GM12873 (cell line): ENCODE results near the gene ALPI.

ENCODE experiments used
- TF ChIP-seq, protein P1 (sequence below): IDR thresholded peaks from 2 replicates; pipeline ENCODE4 v1.5.1; 2012; ENCODE audit warnings: low read depth, mild to moderate bottlenecking, moderate library complexity, low read length, control low read depth; ENCODE audit not compliant: insufficient read depth; ENCODE audit errors: missing control alignments

Gene ALPI

GRCh38 chr2:232480201-232481190, 24.5 kb downstream of the ALPI start:
- TF ChIP-seq, protein P1, sequence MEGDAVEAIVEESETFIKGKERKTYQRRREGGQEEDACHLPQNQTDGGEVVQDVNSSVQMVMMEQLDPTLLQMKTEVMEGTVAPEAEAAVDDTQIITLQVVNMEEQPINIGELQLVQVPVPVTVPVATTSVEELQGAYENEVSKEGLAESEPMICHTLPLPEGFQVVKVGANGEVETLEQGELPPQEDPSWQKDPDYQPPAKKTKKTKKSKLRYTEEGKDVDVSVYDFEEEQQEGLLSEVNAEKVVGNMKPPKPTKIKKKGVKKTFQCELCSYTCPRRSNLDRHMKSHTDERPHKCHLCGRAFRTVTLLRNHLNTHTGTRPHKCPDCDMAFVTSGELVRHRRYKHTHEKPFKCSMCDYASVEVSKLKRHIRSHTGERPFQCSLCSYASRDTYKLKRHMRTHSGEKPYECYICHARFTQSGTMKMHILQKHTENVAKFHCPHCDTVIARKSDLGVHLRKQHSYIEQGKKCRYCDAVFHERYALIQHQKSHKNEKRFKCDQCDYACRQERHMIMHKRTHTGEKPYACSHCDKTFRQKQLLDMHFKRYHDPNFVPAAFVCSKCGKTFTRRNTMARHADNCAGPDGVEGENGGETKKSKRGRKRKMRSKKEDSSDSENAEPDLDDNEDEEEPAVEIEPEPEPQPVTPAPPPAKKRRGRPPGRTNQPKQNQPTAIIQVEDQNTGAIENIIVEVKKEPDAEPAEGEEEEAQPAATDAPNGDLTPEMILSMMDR: no peak

DNA sequence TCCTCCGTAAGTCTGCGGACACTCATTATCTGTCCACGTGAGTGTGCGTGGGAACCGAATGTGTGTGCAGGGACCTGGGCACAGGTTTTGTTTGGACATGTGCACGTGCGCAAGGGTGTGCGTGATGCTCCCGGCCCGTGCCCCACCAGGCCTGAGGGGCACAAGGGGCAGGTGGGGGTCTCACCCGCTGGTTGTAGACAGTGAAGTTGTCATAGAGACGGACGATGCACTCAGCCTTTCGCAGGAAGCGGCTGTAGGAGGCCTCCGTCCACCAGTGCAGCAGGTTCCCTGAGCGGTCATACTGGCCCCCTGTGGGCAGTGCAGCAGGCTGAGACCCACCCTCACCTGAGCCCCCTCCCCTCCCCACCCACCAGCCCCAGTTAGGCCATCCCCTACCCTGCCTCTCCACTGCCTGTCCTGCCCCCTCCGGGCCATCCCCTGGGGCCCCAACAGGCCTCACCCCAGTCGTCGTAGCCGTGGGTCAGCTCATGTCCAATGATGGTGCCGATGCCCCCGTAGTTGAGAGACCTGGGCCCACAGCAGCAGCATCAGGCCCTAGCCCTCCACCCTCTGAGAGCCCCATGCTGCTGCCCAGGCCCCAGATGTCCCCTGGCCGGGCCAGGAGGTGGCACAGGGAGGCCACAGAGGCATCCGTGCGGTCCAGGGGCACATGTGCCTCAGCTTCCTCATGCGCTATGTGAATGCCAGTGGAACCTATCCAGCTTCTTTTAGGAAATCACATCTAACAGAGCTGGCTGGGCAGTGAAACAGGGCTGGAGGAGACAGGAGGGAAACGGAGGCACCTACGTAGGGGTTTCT, 25.6 kb downstream of the ALPI start:
- TF ChIP-seq, protein P1: no peak

DNA sequence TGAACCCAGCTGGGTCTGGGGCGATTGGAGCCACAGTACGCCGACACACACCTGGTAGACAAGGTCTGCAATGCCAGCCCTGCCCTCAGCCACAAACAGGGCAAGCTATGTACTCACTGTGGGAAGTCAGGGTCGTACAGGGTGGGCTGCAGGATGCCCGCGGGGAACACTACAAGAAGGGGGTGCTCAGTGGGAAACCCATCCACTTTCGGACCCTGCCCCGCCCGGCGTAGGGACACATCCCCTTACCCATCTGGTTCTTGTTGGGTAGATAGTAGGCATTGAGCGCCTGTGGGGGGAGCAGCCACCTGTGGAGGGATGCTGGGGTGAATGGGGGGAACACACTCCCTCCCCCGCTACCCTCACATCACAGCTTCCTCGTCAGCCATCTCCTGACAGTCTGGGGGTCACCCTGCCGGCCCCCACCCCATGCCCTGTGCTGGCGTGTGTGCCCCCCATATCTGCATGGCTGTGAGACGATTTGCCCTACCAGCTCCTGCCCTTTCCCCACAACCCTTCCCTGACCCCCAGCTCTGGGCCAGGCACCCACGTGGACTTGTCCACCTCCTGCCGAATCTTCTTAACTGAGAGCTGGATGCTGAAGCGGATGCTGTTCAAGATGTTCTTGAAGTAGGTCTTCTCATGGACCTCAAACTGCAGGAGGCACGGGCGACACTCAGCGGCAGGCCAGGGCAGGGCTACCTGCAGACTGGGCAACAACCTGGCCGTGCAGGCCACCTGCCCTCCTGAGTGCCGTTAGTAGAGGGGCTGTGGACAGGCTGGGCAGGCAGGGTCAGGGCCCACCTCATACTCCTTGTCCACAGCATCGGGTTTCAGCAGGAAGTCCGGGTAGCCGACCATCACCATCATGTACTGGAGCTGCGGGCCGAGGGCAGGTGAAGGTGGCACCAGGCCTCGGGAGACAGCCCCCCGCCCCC, 26.6 kb downstream of the ALPI start:
- TF ChIP-seq, protein P1: no peak

DNA sequence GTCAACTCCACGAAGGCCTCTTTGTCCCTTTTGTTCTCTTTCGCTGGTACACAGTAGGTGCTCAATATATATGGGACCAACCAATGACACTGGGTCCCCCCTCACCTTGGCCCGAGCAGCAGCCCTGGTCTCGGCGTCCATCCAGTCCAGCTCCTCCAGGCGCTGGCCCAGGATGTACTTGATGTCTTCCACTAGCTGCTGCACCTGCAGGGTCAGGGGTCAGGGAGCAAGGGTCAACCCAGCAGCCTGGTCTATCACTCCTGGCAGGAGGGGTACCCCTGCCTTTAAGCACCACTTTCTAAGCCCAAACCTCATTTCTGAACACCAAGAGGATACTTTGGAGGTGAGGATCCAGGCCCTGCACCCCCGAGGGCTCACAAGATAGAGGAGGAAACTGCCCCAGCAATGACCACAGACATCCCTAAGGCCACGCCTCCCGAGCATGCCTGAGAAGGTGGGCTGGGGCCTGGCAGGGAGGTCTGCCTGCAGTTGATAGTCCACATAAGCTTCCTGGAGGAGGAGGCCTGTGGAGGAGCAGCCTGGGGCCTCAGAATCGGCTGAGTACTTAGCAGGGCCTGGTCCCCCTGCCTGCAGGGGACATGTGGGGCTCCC, 27.5 kb downstream of the ALPI start:
- TF ChIP-seq, protein P1: no peak

DNA sequence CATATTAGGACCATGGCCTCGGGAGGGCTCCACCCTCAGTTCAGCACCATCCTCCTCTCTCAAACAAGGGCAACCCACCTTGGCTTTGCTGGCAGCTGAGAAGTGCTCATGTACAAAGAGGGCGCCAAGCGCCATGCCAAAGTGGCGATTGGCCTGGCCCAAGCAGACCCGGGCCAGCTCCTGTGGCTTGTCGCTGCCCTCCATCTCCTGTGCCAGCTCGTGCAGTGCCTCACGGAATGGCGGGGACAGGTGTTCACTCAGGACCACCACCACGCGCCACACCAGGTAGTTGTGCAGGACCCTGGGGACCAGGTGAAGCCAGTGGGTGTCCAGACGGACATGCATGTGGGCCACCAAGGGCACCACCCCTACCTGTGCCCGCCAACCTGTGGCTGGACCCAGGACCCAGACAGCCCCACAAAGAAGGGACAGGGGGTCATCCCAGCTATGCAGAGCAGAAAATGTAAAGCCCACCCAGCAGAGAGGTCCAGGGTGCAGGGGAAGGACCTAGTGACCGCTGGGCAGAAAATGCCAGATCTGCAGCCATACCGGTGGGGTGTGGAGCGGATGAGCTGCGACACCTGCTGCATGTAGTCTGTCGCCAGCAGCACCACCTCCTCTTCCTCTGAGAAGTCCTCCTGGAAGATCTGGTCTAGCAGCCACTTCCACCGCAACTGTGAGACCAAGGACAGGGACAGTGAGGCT, 28.1 kb downstream of the ALPI start:
- TF ChIP-seq, protein P1: no peak

DNA sequence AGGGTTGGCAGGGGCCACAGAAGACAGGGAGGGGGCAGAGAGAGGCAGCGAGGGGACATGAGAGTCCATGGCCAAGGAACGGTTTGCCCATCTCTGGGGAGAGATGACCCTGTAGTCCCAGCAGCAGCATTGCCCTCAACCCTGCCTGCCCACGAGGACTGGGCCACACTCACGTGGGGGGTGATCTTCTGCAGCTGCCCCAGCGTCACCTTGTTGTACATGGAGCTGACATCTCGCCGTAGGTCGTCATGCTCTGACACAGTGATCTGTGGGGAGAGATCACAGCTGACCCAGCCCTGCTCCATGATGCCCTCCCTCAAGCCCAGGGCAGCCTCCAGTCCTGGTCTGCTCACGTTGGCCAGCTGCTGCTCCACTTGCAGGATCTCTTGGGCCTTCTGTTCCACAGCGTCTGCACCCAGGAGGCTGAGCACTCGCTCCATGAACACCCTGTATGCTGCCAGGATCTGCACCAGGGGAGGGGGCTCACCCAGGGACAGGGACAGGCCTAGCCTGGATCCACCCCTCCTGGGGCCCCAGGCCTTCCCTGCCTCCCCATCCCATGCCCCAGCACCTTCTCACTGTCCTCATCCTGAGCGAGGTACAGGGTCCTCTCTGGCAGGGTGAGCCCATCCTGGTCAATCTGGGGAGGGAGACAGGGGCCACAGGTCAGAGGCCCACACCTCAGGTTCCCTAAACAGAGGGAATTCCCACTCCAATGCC, 28.8 kb downstream of the ALPI start:
- TF ChIP-seq, protein P1: no peak
